RWPE1 (cell line): Measurements from ENCODE around the gene CCSER2.

Source experiments
- CTCF ChIA-PET: fragments of 350-600 bp; sonication (Branson Sonifier 250); formaldehyde crosslinking; extraction: SDS; loops from one replicate; lab custom pipeline; 2021; lab: Yijun Ruan, JAX
- POLR2A ChIA-PET: fragments of 400-600 bp; formaldehyde crosslinking; extraction: SDS; loops from one replicate; lab custom pipeline; 2020; ENCODE audit warnings: antibody characterized with exemption; ENCODE audit not compliant: low non-redundant PET; lab: Yijun Ruan, JAX
- DNase-seq: peaks from one replicate; pipeline ENCODE4 v3.0.0; 2012; ENCODE audit warnings: low spot score
- H3K27ac ChIP-seq: fragments of 450-650 bp; 2 replicates; pipeline ENCODE4 v1.5.1; 2017
- CTCF ChIP-seq: fragments of 450-650 bp; conservative IDR thresholded peaks from 2 replicates; pipeline ENCODE4 v1.5.1; 2017; ENCODE audit warnings: low read depth, mild to moderate bottlenecking

CCSER2 gene

GRCh38 chr10:84537447-84537931 is 209.1 kb downstream of the CCSER2 start:
- DNase-seq, result peak; percentile 81
- POLR2A ChIA-PET, result no interaction called here
- CTCF ChIA-PET, result interaction anchor here (0.5 to 6.9 kb wide), 21 partner anchors 43 to 1590 kb away, joined by 3 to 49 read pairs (median 3); partner anchors contain the start of gene CCSER2
- peak; percentile 81 for TF ChIP-seq CTCF
- H3K27ac ChIP-seq, result no peak overlapping the region

- POLR2A ChIA-PET, result no interaction called here
- H3K27ac ChIP-seq, result no peak overlapping the region
- TF ChIP-seq CTCF, result no peak
- CTCF ChIA-PET, result interaction anchor here (0.5 to 6.9 kb wide), 9 partner anchors 44 to 903 kb away, joined by 3 to 49 read pairs (median 3); no protein-coding TSS in a partner anchor
- DNase-seq, result no peak
These were observed 209.6 kb downstream of the CCSER2 start for GRCh38 chr10:84538036-84538435.

- DNase-seq, result no peak
- CTCF ChIA-PET, result interaction anchor here (0.6 to 6.9 kb wide), 6 partner anchors 45 to 1774 kb away, joined by 3 to 49 read pairs (median 3); no protein-coding TSS in a partner anchor
- no peak overlapping the region for H3K27ac ChIP-seq
- POLR2A ChIA-PET, result no interaction called here
- no peak for TF ChIP-seq CTCF
These were observed 210.8 kb downstream of the CCSER2 start for GRCh38 chr10:84539216-84539615.

GRCh38 chr10:84540022-84540616 is 211.7 kb downstream of the CCSER2 start:
- peak overlapping the region; percentile 11; the same call in 1 of the 2 replicates for H3K27ac ChIP-seq
- POLR2A ChIA-PET, result no interaction called here
- peak; percentile 71 for DNase-seq
- no peak for TF ChIP-seq CTCF
- CTCF ChIA-PET, result interaction anchor here (0.5 to 6.9 kb wide), 33 partner anchors 10 to 1835 kb away, joined by 3 to 49 read pairs (median 3); no protein-coding TSS in a partner anchor

- peak; percentile 86 for TF ChIP-seq CTCF
- ChIA-PET CTCF (interaction anchor here (0.5 to 6.9 kb wide), 31 partner anchors 9 to 1834 kb away, joined by 3 to 49 read pairs (median 3); no protein-coding TSS in a partner anchor), POLR2A (no interaction called here)
- peak; percentile 73 for DNase-seq
- no peak overlapping the region; the same call in 1 of the 2 replicates for H3K27ac ChIP-seq
These were observed 212.4 kb downstream of the CCSER2 start for GRCh38 chr10:84540617-84541288.

- no peak for TF ChIP-seq CTCF
- POLR2A ChIA-PET, result no interaction called here
- H3K27ac ChIP-seq, result no peak overlapping the region
- CTCF ChIA-PET, result interaction anchor here (1.2 to 6.9 kb wide), 4 partner anchors 11 to 171 kb away, joined by 3 to 49 read pairs (median 10); no protein-coding TSS in a partner anchor
- DNase-seq, result no peak
These were observed 212.9 kb downstream of the CCSER2 start for GRCh38 chr10:84541289-84541637.
